ENCODE measurements around the gene UMPS. TPM values are rescaled to one million over a fixed set of nuclear protein-coding genes. Genes with fewer than 3 reads are reported as not detected.

Gene UMPS
- total RNA-seq, 1 experiment from 2014 or later = 61.8 TPM

- intact Hi-C loops (cut with micrococcal nuclease; ENCODE audit: unreplicated experiment) = loop anchor here (1.0 to 5.0 kb wide), 5 partner anchors 140 to 823 kb away; no protein-coding TSS in a partner anchor
- Histone ChIP-seq H3K27ac (no peak overlapping the region), H3K4me2 (peak overlapping the region; percentile 63), H3K9me2 (ENCODE audit: insufficient read depth) (no peaks in the 10 kb centered on the region), H2AFZ (no peak overlapping the region), H3F3A (ENCODE audit: insufficient read depth, low read depth) (peaks cover 8% of the 10 kb centered on the region), H3K4me1 (replicated peaks; ENCODE audit: insufficient read depth) (peaks cover 13% of the 10 kb centered on the region), H3K79me2 (ENCODE audit: low read depth) (no peaks in the 10 kb centered on the region), H3K9me3 (ENCODE audit: insufficient read depth, low read depth) (no peaks in the 10 kb centered on the region), H3K27me3 (ENCODE audit: insufficient read depth, low read depth) (no peaks in the 10 kb centered on the region), H3K4me3 (no peak overlapping the region), H4K20me1 (ENCODE audit: insufficient read depth) (no peaks in the 10 kb centered on the region), H3K36me3 (ENCODE audit: low read depth) (peaks cover 5% of the 10 kb centered on the region; the same call in 1 of the 2 replicates)
- ChIA-PET POLR2A (ENCODE audit: unreplicated experiment) (no interaction called here), CTCF (interaction anchor here (0.6 to 2.4 kb wide), 11 partner anchors 13 to 830 kb away, joined by 3 to 17 read pairs (median 3); no protein-coding TSS in a partner anchor)
- BruUV-seq (replicated peaks) = no TSS peak
- DNase-seq = peak; percentile 55 to 65
- TF ChIP-seq EZH2 (IDR thresholded peaks at IDR 0.05; ENCODE audit: low read depth) = no peak
- peak; percentile 95 for TF ChIP-seq CTCF (conservative IDR thresholded peaks at IDR 0.05)
These were observed 31.1 kb downstream of the UMPS start for GRCh38 chr3:124761250-124761796.

GRCh38 chr3:124761935-124762660 lies 31.8 kb downstream of the UMPS start:
- POLR2A ChIA-PET (ENCODE audit: unreplicated experiment) = interaction anchor here (0.7 kb wide), 1 partner anchor 973 kb away, joined by 3 read pairs; no protein-coding TSS in a partner anchor
- DNase-seq = peak in 1 of 2 experiments; percentile 48
- CTCF ChIA-PET = interaction anchor here (1.1 to 2.4 kb wide), 4 partner anchors 139 to 830 kb away, joined by 3 to 17 read pairs (median 3); no protein-coding TSS in a partner anchor
- no peak for TF ChIP-seq CTCF (conservative IDR thresholded peaks at IDR 0.05)
- no peak for TF ChIP-seq EZH2 (IDR thresholded peaks at IDR 0.05; ENCODE audit: low read depth)
- Histone ChIP-seq H3F3A (ENCODE audit: insufficient read depth, low read depth) (peaks cover 8% of the 10 kb centered on the region), H3K4me1 (replicated peaks; ENCODE audit: insufficient read depth) (peaks cover 13% of the 10 kb centered on the region), H3K9me3 (ENCODE audit: insufficient read depth, low read depth) (no peaks in the 10 kb centered on the region), H2AFZ (no peak overlapping the region), H3K36me3 (ENCODE audit: low read depth) (peaks cover 5% of the 10 kb centered on the region; the same call in 1 of the 2 replicates), H3K4me2 (peak overlapping the region; percentile 63; the same call in 1 of the 2 replicates), H3K27me3 (ENCODE audit: insufficient read depth, low read depth) (no peaks in the 10 kb centered on the region), H3K79me2 (ENCODE audit: low read depth) (no peaks in the 10 kb centered on the region), H3K4me3 (no peak overlapping the region), H3K9me2 (ENCODE audit: insufficient read depth) (no peaks in the 10 kb centered on the region), H4K20me1 (ENCODE audit: insufficient read depth) (no peaks in the 10 kb centered on the region), H3K27ac (no peak overlapping the region)
- intact Hi-C loops (cut with micrococcal nuclease; ENCODE audit: unreplicated experiment) = loop anchor here (1.0 to 5.0 kb wide), 5 partner anchors 139 to 823 kb away; no protein-coding TSS in a partner anchor
- BruUV-seq (replicated peaks) = no TSS peak

GRCh38 chr3:124762661-124763011 lies 32.4 kb downstream of the UMPS start:
- H2AFZ ChIP-seq = no peak overlapping the region
- no peak overlapping the region for H3K27ac ChIP-seq
- peaks cover 8% of the 10 kb centered on the region for H3F3A ChIP-seq (ENCODE audit: insufficient read depth, low read depth)
- H3K4me2 ChIP-seq = no peak overlapping the region
- peaks cover 13% of the 10 kb centered on the region for H3K4me1 ChIP-seq (replicated peaks; ENCODE audit: insufficient read depth)
- DNase-seq = no peak
- intact Hi-C loops (cut with micrococcal nuclease; ENCODE audit: unreplicated experiment) = loop anchor here (5.0 kb wide), 2 partner anchors 195 to 675 kb away; no protein-coding TSS in a partner anchor
- no TSS peak for BruUV-seq (replicated peaks)
- no peaks in the 10 kb centered on the region for H4K20me1 ChIP-seq (ENCODE audit: insufficient read depth)
- no peak for TF ChIP-seq CTCF (conservative IDR thresholded peaks at IDR 0.05)
- no peaks in the 10 kb centered on the region for H3K9me3 ChIP-seq (ENCODE audit: insufficient read depth, low read depth)
- H3K9me2 ChIP-seq (ENCODE audit: insufficient read depth) = no peaks in the 10 kb centered on the region
- ChIA-PET CTCF (no interaction called here), POLR2A (ENCODE audit: unreplicated experiment) (interaction anchor here (0.7 kb wide), 1 partner anchor 973 kb away, joined by 3 read pairs; no protein-coding TSS in a partner anchor)
- H3K36me3 ChIP-seq (ENCODE audit: low read depth) = peaks cover 5% of the 10 kb centered on the region; the same call in 1 of the 2 replicates
- H3K27me3 ChIP-seq (ENCODE audit: insufficient read depth, low read depth) = no peaks in the 10 kb centered on the region
- no peaks in the 10 kb centered on the region for H3K79me2 ChIP-seq (ENCODE audit: low read depth)
- no peak overlapping the region for H3K4me3 ChIP-seq

All from PC-9 (cell line).